Vagina (tissue), 2 donors: ENCODE data around the gene RALGAPA1.

Source experiments
- CTCF ChIP-seq, 3 experiments: fragments of 450-650 bp in 2 of 3; fragments of 200-600 bp in 1 of 3; sonication (generic) in 1 of 3; IDR thresholded peaks; one replicate each; pipeline ENCODE4 v1.5.1; 2017 to 2019; ENCODE audit warnings: antibody characterized with exemption in 3 of 3, mild to moderate bottlenecking in 2 of 3, moderate library complexity in 2 of 3
- POLR2A ChIP-seq, 2 donors: fragments of 450-650 bp; IDR thresholded peaks; one replicate each; pipeline ENCODE4 v1.6.1; 2017; ENCODE audit warnings: antibody characterized with exemption in 2 of 2, mild to moderate bottlenecking in 2 of 2, moderate library complexity in 2 of 2
- POLR2AphosphoS5 ChIP-seq, 2 donors: sonication (generic); formaldehyde crosslinking; IDR thresholded peaks; one replicate each; pipeline ENCODE4 v1.9.0; 2017; ENCODE audit warnings: antibody characterized with exemption in 2 of 2, mild to moderate bottlenecking in 2 of 2, low read depth in 1 of 2; ENCODE audit not compliant: insufficient read depth in 1 of 2

GRCh38 chr14:35766700-35767082, 42.4 kb downstream of the RALGAPA1 start:
- TF ChIP-seq CTCF (IDR thresholded peaks at IDR 0.05) = no peak
- TF ChIP-seq POLR2AphosphoS5 (IDR thresholded peaks at IDR 0.05; ENCODE audit: insufficient read depth in 1 of 2, low read depth in 1 of 2) = no peak
- no peak for TF ChIP-seq POLR2A (IDR thresholded peaks at IDR 0.05)
